ENCODE data around the gene PSMA6.

DNA sequence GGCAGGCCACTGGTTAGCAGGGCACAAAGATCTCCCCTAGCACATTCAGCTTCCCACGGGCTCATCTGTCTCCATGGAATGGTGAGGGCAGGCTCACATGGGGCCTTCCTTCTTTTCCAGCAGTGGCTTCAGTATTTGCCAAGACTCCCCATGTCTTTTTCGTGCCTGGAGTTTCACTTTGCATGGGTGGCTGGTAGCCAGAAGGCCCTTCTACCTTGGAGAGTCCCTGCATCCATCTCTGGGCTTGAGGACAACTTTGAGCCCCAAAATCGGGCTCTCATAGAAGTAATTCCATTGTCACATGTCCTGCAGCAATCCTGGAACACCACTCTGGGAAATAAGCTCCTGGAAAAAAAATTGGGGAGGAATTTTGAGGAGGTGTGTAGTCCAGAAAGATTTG, 70.3 kb downstream of the PSMA6 start:
- TF ChIP-seq POLR2A (IDR thresholded peaks at IDR 0.05; ENCODE audit: low read depth) (no peak), EP300 (IDR thresholded peaks at IDR 0.05) (no peak), POLR2AphosphoS5 (IDR thresholded peaks at IDR 0.05) (no peak)
- TF ChIP-seq, protein P1, sequence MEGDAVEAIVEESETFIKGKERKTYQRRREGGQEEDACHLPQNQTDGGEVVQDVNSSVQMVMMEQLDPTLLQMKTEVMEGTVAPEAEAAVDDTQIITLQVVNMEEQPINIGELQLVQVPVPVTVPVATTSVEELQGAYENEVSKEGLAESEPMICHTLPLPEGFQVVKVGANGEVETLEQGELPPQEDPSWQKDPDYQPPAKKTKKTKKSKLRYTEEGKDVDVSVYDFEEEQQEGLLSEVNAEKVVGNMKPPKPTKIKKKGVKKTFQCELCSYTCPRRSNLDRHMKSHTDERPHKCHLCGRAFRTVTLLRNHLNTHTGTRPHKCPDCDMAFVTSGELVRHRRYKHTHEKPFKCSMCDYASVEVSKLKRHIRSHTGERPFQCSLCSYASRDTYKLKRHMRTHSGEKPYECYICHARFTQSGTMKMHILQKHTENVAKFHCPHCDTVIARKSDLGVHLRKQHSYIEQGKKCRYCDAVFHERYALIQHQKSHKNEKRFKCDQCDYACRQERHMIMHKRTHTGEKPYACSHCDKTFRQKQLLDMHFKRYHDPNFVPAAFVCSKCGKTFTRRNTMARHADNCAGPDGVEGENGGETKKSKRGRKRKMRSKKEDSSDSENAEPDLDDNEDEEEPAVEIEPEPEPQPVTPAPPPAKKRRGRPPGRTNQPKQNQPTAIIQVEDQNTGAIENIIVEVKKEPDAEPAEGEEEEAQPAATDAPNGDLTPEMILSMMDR (IDR thresholded peaks at IDR 0.05) = no peak

Data from esophagus muscularis mucosa (tissue), 4 donors.